OCI-LY1 (cell line): Measurements from ENCODE around the gene AKIRIN2.
A peak's percentile ranks its signal among the peaks of the same experiment; 100 is the strongest.

Experiments
- H2AFZ ChIP-seq: fragments of 200-600 bp; sonication (generic), shearing (Covaris generic); 2 replicates; pipeline ENCODE4 v1.6.0; 2014; ENCODE audit warnings: antibody characterized with exemption, mild to moderate bottlenecking, low read length
- H3F3A ChIP-seq: fragments of 200-600 bp; sonication (generic), shearing (Covaris generic); 2 replicates; pipeline ENCODE4 v1.6.0; 2014; ENCODE audit warnings: mild to moderate bottlenecking, antibody characterized with exemption, low read length, moderate library complexity; ENCODE audit not compliant: insufficient read depth
- H3K27ac ChIP-seq: fragments of 200-600 bp; sonication (generic); 2 replicates; pipeline ENCODE4 v1.5.1; 2014; ENCODE audit warnings: low read length, mixed run types, mild to moderate bottlenecking, low read depth; ENCODE audit not compliant: poor library complexity, severe bottlenecking
- H3K27me3 ChIP-seq: fragments of 200-600 bp; sonication (generic); 2 replicates; pipeline ENCODE4 v1.6.0; 2014; ENCODE audit warnings: antibody characterized with exemption, mild to moderate bottlenecking, low read length, moderate library complexity; ENCODE audit not compliant: insufficient read depth
- H3K36me3 ChIP-seq: fragments of 200-600 bp; sonication (generic); 2 replicates; pipeline ENCODE4 v1.6.1; 2014; ENCODE audit warnings: mild to moderate bottlenecking, antibody characterized with exemption, low read length, moderate library complexity, mixed read lengths; ENCODE audit not compliant: insufficient read depth
- H3K4me1 ChIP-seq: fragments of 200-600 bp; sonication (generic); 2 replicates; pipeline ENCODE4 v1.5.1; 2014; ENCODE audit warnings: mild to moderate bottlenecking, low read length, moderate library complexity; ENCODE audit not compliant: insufficient read depth, severe bottlenecking
- H3K4me2 ChIP-seq: fragments of 200-600 bp; sonication (generic), shearing (Covaris generic); 2 replicates; pipeline ENCODE4 v1.6.1; 2014; ENCODE audit warnings: low read length
- H3K4me3 ChIP-seq: fragments of 200-600 bp; sonication (generic); 2 replicates; pipeline ENCODE4 v1.5.1; 2014; ENCODE audit warnings: low read length, low read depth, mild to moderate bottlenecking, mixed read lengths; ENCODE audit not compliant: poor library complexity, severe bottlenecking
- H3K79me2 ChIP-seq: fragments of 200-600 bp; shearing (Covaris generic); 2 replicates; pipeline ENCODE4 v1.6.1; 2016; ENCODE audit warnings: mixed run types, low read length, mixed read lengths; ENCODE audit not compliant: insufficient read depth
- H3K9ac ChIP-seq: fragments of 200-600 bp; sonication (generic), shearing (Covaris generic); 2 replicates; pipeline ENCODE4 v1.6.1; 2014; ENCODE audit warnings: mild to moderate bottlenecking, low read length, mixed read lengths
- H3K9me2 ChIP-seq: fragments of 200-600 bp; sonication (generic), shearing (Covaris generic); 2 replicates; pipeline ENCODE4 v1.6.1; 2014; ENCODE audit warnings: low read depth, mild to moderate bottlenecking, low read length, mixed read lengths
- H3K9me3 ChIP-seq: fragments of 200-600 bp; shearing (Covaris generic); 2 replicates; pipeline ENCODE4 v1.6.1; 2014; ENCODE audit warnings: low read length, mixed read lengths
- H4K20me1 ChIP-seq: fragments of 200-600 bp; sonication (generic), shearing (Covaris generic); 2 replicates; pipeline ENCODE4 v1.6.0; 2016; ENCODE audit warnings: mild to moderate bottlenecking, low read length; ENCODE audit not compliant: insufficient read depth
- EZH2 ChIP-seq: fragments of 200-600 bp; sonication (generic), shearing (Covaris generic); IDR thresholded peaks from 2 replicates; pipeline ENCODE4 v1.8.0; 2017; ENCODE audit warnings: borderline replicate concordance, mixed run types, mild to moderate bottlenecking, antibody characterized with exemption, low read length, moderate library complexity, mixed read lengths
- TF ChIP-seq, protein P1 (sequence below): fragments of 200-600 bp; sonication (generic), shearing (Covaris generic); IDR thresholded peaks from 2 replicates; pipeline ENCODE4 v1.5.1; 2017; ENCODE audit warnings: mild to moderate bottlenecking, antibody characterized with exemption, low read length, moderate library complexity, mixed read lengths

AKIRIN2 gene

DNA sequence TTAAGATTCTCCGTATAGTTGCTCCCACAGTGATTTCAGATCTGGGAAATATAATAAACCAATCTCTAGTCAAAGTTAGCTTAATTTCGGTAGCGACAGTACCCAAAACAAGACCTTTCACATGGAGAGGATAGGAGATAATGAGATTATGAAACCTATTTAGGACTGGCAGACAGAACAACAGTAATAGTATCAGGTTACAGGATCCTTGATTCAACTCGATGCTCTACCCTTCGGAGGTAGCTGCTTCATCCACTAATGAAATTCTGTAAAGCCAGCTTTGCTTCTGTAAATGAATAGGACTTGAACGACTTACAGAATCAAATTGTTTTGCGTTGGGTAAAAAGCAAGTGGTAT lies 534 bp upstream of the AKIRIN2 start:
- Histone ChIP-seq H3K27ac (peak overlapping the region; percentile 89), H3K79me2 (peaks cover 42% of the 10 kb centered on the region)

DNA sequence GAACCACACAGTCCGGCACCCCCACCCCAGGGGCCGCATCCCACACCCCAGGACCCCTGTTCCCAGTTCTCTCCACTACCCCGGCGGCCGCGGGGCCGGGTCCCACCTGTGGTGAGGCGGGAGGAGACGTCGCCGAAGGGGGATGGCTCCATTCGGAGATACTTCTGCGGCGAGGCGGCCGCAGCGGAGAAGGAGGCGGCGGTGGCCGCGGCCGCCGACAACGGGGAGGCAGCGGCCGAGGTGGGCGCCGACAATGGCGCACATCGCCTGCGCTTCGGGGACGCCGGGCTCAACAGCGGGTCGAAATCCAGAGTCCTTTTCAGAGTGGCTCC lies 723 bp downstream of the AKIRIN2 start:
- Histone ChIP-seq H2AFZ (no peak overlapping the region), H3K36me3 (peaks cover 32% of the 10 kb centered on the region)

More for the DNA sequence above, 534 bp upstream of the AKIRIN2 start:
- Histone ChIP-seq H2AFZ (no peak overlapping the region), H3F3A (no peaks in the 10 kb centered on the region), H3K9ac (peak overlapping the region; percentile 72), H4K20me1 (0 out of 2 replicates have a peak, but pooled peaks cover 2% of the 10 kb centered on the region), H3K27me3 (no peaks in the 10 kb centered on the region), H3K4me3 (peak overlapping the region; percentile 97), H3K4me1 (peaks cover 46% of the 10 kb centered on the region), H3K9me2 (no peaks in the 10 kb centered on the region), H3K36me3 (peaks cover 32% of the 10 kb centered on the region), H3K4me2 (peak overlapping the region; percentile 91), H3K9me3 (no peaks in the 10 kb centered on the region)
- TF ChIP-seq, protein P1, sequence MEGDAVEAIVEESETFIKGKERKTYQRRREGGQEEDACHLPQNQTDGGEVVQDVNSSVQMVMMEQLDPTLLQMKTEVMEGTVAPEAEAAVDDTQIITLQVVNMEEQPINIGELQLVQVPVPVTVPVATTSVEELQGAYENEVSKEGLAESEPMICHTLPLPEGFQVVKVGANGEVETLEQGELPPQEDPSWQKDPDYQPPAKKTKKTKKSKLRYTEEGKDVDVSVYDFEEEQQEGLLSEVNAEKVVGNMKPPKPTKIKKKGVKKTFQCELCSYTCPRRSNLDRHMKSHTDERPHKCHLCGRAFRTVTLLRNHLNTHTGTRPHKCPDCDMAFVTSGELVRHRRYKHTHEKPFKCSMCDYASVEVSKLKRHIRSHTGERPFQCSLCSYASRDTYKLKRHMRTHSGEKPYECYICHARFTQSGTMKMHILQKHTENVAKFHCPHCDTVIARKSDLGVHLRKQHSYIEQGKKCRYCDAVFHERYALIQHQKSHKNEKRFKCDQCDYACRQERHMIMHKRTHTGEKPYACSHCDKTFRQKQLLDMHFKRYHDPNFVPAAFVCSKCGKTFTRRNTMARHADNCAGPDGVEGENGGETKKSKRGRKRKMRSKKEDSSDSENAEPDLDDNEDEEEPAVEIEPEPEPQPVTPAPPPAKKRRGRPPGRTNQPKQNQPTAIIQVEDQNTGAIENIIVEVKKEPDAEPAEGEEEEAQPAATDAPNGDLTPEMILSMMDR = no peak
- TF ChIP-seq EZH2 = no peak

DNA sequence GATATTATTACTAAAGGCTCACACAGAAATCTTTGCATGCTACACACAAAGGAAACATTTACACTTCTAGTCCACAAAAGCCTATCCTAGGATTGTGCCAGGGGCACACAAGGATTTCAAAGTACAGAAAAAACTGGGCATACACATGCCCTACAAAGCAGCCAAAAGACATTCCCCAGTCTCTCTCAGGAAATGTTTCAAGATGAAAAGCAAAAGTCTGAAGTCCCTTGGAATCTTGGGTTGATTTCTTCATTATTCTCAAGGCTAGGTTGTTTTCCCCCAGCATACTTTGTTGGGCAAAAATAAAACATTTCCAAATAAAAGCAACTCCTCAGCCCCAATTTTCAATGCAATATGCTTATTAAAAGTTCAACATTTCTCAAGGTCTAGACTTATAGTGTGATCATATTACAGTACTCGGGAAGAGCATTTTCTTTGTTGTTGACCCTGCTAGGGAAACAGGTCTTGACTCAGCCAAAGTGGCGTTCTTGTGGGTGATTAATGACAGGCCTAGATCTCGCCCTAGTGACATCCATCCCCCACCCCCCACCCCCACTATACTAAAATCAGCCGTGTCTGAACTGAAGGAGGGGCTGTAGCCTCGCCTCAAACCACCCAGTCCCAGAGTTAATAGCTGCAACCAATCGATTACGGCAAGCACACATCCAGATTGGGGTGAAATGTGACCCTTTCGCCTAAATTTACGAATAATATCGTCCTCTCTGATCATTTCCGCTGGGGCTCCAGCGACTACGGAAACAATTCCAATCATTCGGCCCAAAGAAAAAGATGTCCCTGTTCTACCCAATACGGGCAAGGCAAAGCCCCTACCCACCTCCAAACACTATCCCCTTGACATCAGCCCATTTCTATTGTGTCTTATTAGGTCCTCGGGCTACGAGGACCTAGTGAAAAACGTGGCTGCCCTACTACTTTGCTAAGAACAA lies 1.4 kb downstream of the AKIRIN2 start:
- Histone ChIP-seq H3K9me2 (no peaks in the 10 kb centered on the region), H3K4me3 (peak overlapping the region; percentile 97), H2AFZ (no peak overlapping the region), H3K36me3 (peaks cover 32% of the 10 kb centered on the region), H3K9ac (peak overlapping the region; percentile 92), H3K9me3 (no peaks in the 10 kb centered on the region), H3K4me2 (peak overlapping the region; percentile 81), H4K20me1 (0 out of 2 replicates have a peak, but pooled peaks cover 2% of the 10 kb centered on the region), H3K27me3 (no peaks in the 10 kb centered on the region), H3K79me2 (peaks cover 59% of the 10 kb centered on the region), H3K27ac (peak overlapping the region; percentile 89), H3F3A (no peaks in the 10 kb centered on the region), H3K4me1 (peaks cover 65% of the 10 kb centered on the region)
- TF ChIP-seq EZH2 = no peak
- TF ChIP-seq, protein P1 = peak; percentile 23; the same call in 1 of the 2 replicates

More for the DNA sequence above, 723 bp downstream of the AKIRIN2 start:
- TF ChIP-seq EZH2 = no peak
- TF ChIP-seq, protein P1 = no peak
- Histone ChIP-seq H3K9me3 (no peaks in the 10 kb centered on the region), H3K27ac (peak overlapping the region; percentile 89), H3K9ac (peak overlapping the region; percentile 92), H3K4me2 (peak overlapping the region; percentile 81), H3K4me3 (peak overlapping the region; percentile 97), H3K4me1 (peaks cover 58% of the 10 kb centered on the region), H4K20me1 (0 out of 2 replicates have a peak, but pooled peaks cover 2% of the 10 kb centered on the region), H3K27me3 (no peaks in the 10 kb centered on the region), H3K9me2 (no peaks in the 10 kb centered on the region), H3F3A (no peaks in the 10 kb centered on the region), H3K79me2 (peaks cover 53% of the 10 kb centered on the region)
